Smooth muscle cell of the brain vasculature (primary cell): Measurements from ENCODE around the gene DOCK8.

Experiments
- DNase-seq: peaks from one replicate; pipeline ENCODE4 v3.0.0-alpha.2; 2012; ENCODE audit warnings: low read depth, low spot score

The DOCK8 gene

GRCh38 chr9:495739-496138, 281.1 kb downstream of the DOCK8 start:
- DNase-seq: no peak

GRCh38 chr9:503326-503725, 288.7 kb downstream of the DOCK8 start:
- no peak for DNase-seq

- no peak for DNase-seq
These were observed 289.5 kb downstream of the DOCK8 start, which contains the start of gene KANK1 for GRCh38 chr9:503881-504852. KANK1 (plus strand) TSS chr9:504695.

GRCh38 chr9:504921-505740, 290.5 kb downstream of the DOCK8 start:
- no peak for DNase-seq

- DNase-seq: no peak
These were observed 291.0 kb downstream of the DOCK8 start for GRCh38 chr9:505741-506059.

GRCh38 chr9:506281-506680, 291.6 kb downstream of the DOCK8 start:
- DNase-seq: no peak

GRCh38 chr9:511861-512260, 297.2 kb downstream of the DOCK8 start:
- no peak for DNase-seq

- no peak for DNase-seq
These were observed 298.0 kb downstream of the DOCK8 start for GRCh38 chr9:512555-513272.
